GM19463 (cell line): ENCODE data around the gene M1AP.

Experiments
- ATAC-seq: cut with Tn5 transposase; IDR thresholded peaks from one replicate; pipeline ENCODE4 v1.9.1; 2021; ENCODE audit warnings: mild to moderate bottlenecking, moderate library complexity; ENCODE audit not compliant: unreplicated experiment

Gene M1AP

DNA sequence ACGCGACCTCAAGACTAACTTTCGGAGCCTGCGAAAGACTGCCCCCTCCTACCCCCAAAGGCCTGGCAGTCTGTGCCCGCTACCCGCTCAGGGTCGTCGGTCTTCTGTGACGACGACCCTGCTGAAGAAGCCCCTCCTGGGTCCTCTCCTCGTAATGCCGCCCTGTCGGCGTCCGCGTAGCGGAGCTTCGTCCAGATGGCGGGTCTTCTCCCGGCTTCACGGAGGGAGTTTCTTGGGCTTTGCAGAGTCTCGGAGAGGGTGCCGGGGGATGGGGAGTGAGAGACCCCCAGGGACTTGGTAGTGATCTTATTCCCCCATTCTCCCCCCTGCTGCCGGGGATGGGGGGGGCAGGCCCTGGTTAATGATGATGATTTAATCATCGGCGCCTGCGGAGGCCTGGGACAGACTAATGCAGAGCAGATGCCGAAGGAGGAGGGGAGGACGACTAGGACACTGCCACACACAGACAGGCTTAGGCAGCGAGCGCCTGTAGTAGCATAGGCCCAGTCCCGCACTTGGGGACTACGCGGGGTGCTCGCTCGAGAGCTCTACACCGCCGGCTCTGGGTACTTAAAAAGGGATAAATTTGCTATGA lies 140.1 kb downstream of the M1AP start:
- ATAC-seq, result peak; percentile 1
